Measurements from ENCODE around the gene MBTD1. TPM values are rescaled to one million over a fixed set of nuclear protein-coding genes. Genes with fewer than 3 reads are reported as not detected.

Gene MBTD1
- total and polyA plus RNA-seq, 9 of the 15 experiments (the other 6 are each of a cell fraction or from before 2014, with no cell fraction given), result 2.1 to 26.3 (median 13.3) TPM

GRCh38 chr17:51166987-51167931 is 92.6 kb downstream of the MBTD1 start (continued):
- TF ChIP-seq CREB5 (CRISPR knock-in tag; IDR thresholded peaks at IDR 0.05) (no peak), DMBX1 (CRISPR knock-in tag; IDR thresholded peaks at IDR 0.05; ENCODE audit: borderline replicate concordance) (no peak), SNAPC5 (CRISPR knock-in tag; IDR thresholded peaks at IDR 0.05) (no peak), PRPF4 (IDR thresholded peaks at IDR 0.05; ENCODE audit: insufficient read depth, low read depth, low read length, poor library complexity, severe bottlenecking) (peak; percentile 7), ZBTB40 (IDR thresholded peaks at IDR 0.05) (0 out of 2 replicates have a peak, but pooled peaks have one; percentile 11), ZBTB40 (CRISPR knock-in tag; IDR thresholded peaks at IDR 0.05) (no peak), GABPB1 (CRISPR knock-in tag; IDR thresholded peaks at IDR 0.05) (no peak), TAF7 (tag; IDR thresholded peaks at IDR 0.05) (no peak), CBX1 (IDR thresholded peaks at IDR 0.05; ENCODE audit: low read depth) (0 out of 2 replicates have a peak, but pooled peaks have one; percentile 6), MAFF (IDR thresholded peaks at IDR 0.05; ENCODE audit: low read length) (no peak), ETV6 (IDR thresholded peaks at IDR 0.05; ENCODE audit: borderline replicate concordance in 1 of 2, low read depth in 2 of 2, low read length in 1 of 2) (no peak), ETV6 (CRISPR knock-in tag; IDR thresholded peaks at IDR 0.05; ENCODE audit: borderline replicate concordance) (no peak), PHF8 (IDR thresholded peaks at IDR 0.05; ENCODE audit: borderline replicate concordance, low read length) (no peak), YBX1 (IDR thresholded peaks at IDR 0.05) (no peak), FIP1L1 (IDR thresholded peaks at IDR 0.05; ENCODE audit: low read depth, low read length, poor library complexity, severe bottlenecking) (peak; percentile 9), NBN (IDR thresholded peaks at IDR 0.05; ENCODE audit: low read depth) (peak; percentile 25; the same call in 1 of the 2 replicates), ARID1B (IDR thresholded peaks at IDR 0.05) (peak; percentile 11; the same call in 1 of the 2 replicates)
